Measurements from ENCODE around the gene TP63.

The TP63 gene

GRCh38 chr3:189631373-189631408 is at the start of gene TP63:
TP63 (plus strand) TSS chr3:189631389; CDS start chr3:189631516, 127 bp downstream.
- H3K4me3 ChIP-seq (ENCODE audit: low read depth, low read length): peak within 1 kb of the TSS; percentile 47
- no peak for DNase-seq (ENCODE audit: low read depth)
- TF ChIP-seq CTCF (IDR thresholded peaks at IDR 0.05; ENCODE audit: low read depth, low read length, missing control alignments): no peak

DNA sequence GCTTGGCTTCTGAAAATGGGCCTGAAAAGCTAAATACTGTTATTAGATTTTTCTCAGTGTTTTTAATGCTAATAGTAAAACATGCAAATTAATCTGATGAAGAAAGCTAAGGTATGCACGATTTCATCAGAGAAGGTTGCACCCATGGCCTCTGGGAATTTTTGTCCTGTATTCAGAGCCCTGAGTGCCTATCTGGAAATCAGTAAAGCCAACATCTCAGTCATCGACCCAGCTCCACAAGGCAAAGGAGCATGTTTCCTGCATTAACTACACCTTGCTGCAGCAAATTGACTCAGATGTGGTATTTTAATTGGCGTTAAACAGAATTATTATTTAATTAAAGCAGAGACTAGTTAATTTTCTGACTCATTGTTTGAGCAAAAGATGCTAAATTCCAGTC is 49.0 kb upstream of the TP63 start:
- DNase-seq (ENCODE audit: low read depth): no peak
- H3K4me3 ChIP-seq (ENCODE audit: low read depth, low read length): no peak overlapping the region
- TF ChIP-seq CTCF (IDR thresholded peaks at IDR 0.05; ENCODE audit: low read depth, low read length, missing control alignments): no peak

GRCh38 chr3:189584645-189585044 is 46.5 kb upstream of the TP63 start:
- no peak for TF ChIP-seq CTCF (IDR thresholded peaks at IDR 0.05; ENCODE audit: low read depth, low read length, missing control alignments)
- no peak for DNase-seq (ENCODE audit: low read depth)

DNA sequence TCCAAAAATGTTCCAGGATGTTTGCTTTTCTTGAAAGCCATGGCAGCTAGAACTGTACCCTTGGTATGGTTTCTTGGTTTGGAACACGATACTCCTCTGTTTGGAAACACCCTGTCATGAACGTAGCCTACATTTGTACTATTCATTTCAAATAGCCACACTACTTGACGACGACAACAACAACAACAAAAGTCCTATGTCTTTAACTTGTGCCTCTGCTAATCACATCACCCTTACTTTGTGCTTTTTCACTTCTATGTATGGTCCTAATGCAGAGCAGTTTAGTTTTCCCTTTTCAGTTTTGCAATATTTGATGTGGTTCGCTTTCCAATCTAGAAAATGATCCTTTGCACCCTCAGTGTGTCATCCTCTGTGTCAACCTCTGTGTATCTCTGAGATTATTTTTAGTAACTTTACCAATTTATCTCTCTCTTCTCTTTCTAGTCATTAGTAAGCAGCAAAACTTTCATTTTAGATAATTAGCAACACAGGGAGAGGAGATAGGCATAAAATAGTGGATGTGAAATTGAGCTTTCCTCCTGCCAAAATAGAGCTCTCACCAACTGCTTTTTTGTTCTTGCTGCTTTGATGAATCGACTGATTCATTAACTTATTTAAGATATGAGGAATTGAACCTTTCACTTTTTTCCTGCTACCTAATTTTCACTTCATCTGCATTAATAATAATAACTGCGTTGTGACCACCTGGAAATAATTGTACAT is 44.1 kb upstream of the TP63 start:
- peak; percentile 61 for DNase-seq (ENCODE audit: low read depth)
- no peak for TF ChIP-seq CTCF (IDR thresholded peaks at IDR 0.05; ENCODE audit: low read depth, low read length, missing control alignments)
- H3K4me3 ChIP-seq (ENCODE audit: low read depth, low read length): no peak overlapping the region

More at GRCh38 chr3:189584645-189585044, 46.5 kb upstream of the TP63 start:
- no peak overlapping the region for H3K4me3 ChIP-seq (ENCODE audit: low read depth, low read length)

- no peak for DNase-seq (ENCODE audit: low read depth)
- no peak overlapping the region for H3K4me3 ChIP-seq (ENCODE audit: low read depth, low read length)
- TF ChIP-seq CTCF (IDR thresholded peaks at IDR 0.05; ENCODE audit: low read depth, low read length, missing control alignments): no peak
Observed at GRCh38 chr3:189587664-189588040, 43.5 kb upstream of the TP63 start.

- no peak for DNase-seq (ENCODE audit: low read depth)
- TF ChIP-seq CTCF (IDR thresholded peaks at IDR 0.05; ENCODE audit: low read depth, low read length, missing control alignments): no peak
- H3K4me3 ChIP-seq (ENCODE audit: low read depth, low read length): no peak overlapping the region
Observed at GRCh38 chr3:189588070-189588469, 43.1 kb upstream of the TP63 start.

- no peak overlapping the region for H3K4me3 ChIP-seq (ENCODE audit: low read depth, low read length)
- TF ChIP-seq CTCF (IDR thresholded peaks at IDR 0.05; ENCODE audit: low read depth, low read length, missing control alignments): no peak
- no peak for DNase-seq (ENCODE audit: low read depth)
Observed at GRCh38 chr3:189588475-189589178, 42.6 kb upstream of the TP63 start.

All from GM12864 (cell line).